K562 (cell line): ENCODE results near the gene ABCB6. TPM values are rescaled to one million over a fixed set of nuclear protein-coding genes. Genes with fewer than 3 reads are reported as not detected.

Source experiments
- ARID2 ChIP-seq: fragments of 450-650 bp; IDR thresholded peaks from 2 replicates; pipeline ENCODE4 v1.6.1; 2017; ENCODE audit warnings: antibody characterized with exemption, mild to moderate bottlenecking
- ASH1L ChIP-seq: fragments of 450-650 bp; IDR thresholded peaks from 2 replicates; pipeline ENCODE4 v1.6.1; 2018; ENCODE audit warnings: borderline replicate concordance, mild to moderate bottlenecking, low read depth; ENCODE audit not compliant: partially characterized antibody
- CBX2 ChIP-seq: fragments of 200-600 bp; sonication (generic); IDR thresholded peaks from one replicate; pipeline ENCODE4 v1.6.1; 2012; ENCODE audit warnings: mild to moderate bottlenecking, low read length, inconsistent platforms; ENCODE audit not compliant: insufficient read depth, poor library complexity, severe bottlenecking
- CCNT2 ChIP-seq: IDR thresholded peaks from 2 replicates; pipeline ENCODE4 v1.6.1; 2011; ENCODE audit warnings: borderline replicate concordance, low read depth, mild to moderate bottlenecking, moderate library complexity, mixed read lengths, low read length; ENCODE audit not compliant: insufficient read length; ENCODE audit errors: extremely low read depth
- CGGBP1 ChIP-seq: fragments of 250-450 bp; sonication (Bioruptor Pico); IDR thresholded peaks from 2 replicates; pipeline ENCODE4 v1.9.0; 2021; ENCODE audit warnings: mild to moderate bottlenecking
- DEAF1 ChIP-seq: fragments of 450-650 bp; formaldehyde crosslinking; IDR thresholded peaks from 2 replicates; pipeline ENCODE4 v1.4.0; 2020; ENCODE audit warnings: mild to moderate bottlenecking, moderate library complexity
- GABPB1 ChIP-seq: sonication (generic); formaldehyde crosslinking; IDR thresholded peaks from 2 replicates; pipeline ENCODE4 v1.8.0; 2022; ENCODE audit warnings: mild to moderate bottlenecking, missing genetic modification reagents
- HNRNPLL ChIP-seq: fragments of 200-400 bp; formaldehyde crosslinking; IDR thresholded peaks from 2 replicates; pipeline ENCODE4 v1.6.1; 2017; ENCODE audit warnings: low read length, low read depth, mild to moderate bottlenecking; ENCODE audit not compliant: poor library complexity, severe bottlenecking
- LCOR ChIP-seq: sonication (generic); formaldehyde crosslinking; IDR thresholded peaks from 2 replicates; pipeline ENCODE4 v1.8.0; 2022; ENCODE audit warnings: mild to moderate bottlenecking, missing genetic modification reagents
- MITF ChIP-seq: IDR thresholded peaks from 2 replicates; pipeline ENCODE4 v1.6.1; 2014; ENCODE audit warnings: antibody characterized with exemption
- NFRKB ChIP-seq: fragments of 450-650 bp; IDR thresholded peaks from 2 replicates; pipeline ENCODE4 v1.6.1; 2016; ENCODE audit warnings: low read depth
- NFYB ChIP-seq: IDR thresholded peaks from 2 replicates; pipeline ENCODE4 v1.6.1; 2011; ENCODE audit warnings: mild to moderate bottlenecking, moderate library complexity; ENCODE audit not compliant: insufficient read length; ENCODE audit errors: extremely low read depth
- SIN3B ChIP-seq: fragments of 450-650 bp; IDR thresholded peaks from 2 replicates; pipeline ENCODE4 v1.6.1; 2017; ENCODE audit warnings: low read depth, mild to moderate bottlenecking, moderate library complexity
- SOX6 ChIP-seq: fragments of 450-650 bp; IDR thresholded peaks from 2 replicates; pipeline ENCODE4 v1.6.1; 2014; ENCODE audit warnings: mild to moderate bottlenecking
- STAT6 ChIP-seq: sonication (generic); formaldehyde crosslinking; IDR thresholded peaks from 2 replicates; pipeline ENCODE4 v1.8.1; 2023; ENCODE audit warnings: mild to moderate bottlenecking, missing genetic modification reagents
- ZBTB1 ChIP-seq: sonication (generic); formaldehyde crosslinking; IDR thresholded peaks from 2 replicates; pipeline ENCODE4 v1.8.1; 2023; ENCODE audit warnings: missing genetic modification reagents, low read depth, mild to moderate bottlenecking, borderline replicate concordance
- ZFPM2 ChIP-seq: fragments of 250-450 bp; sonication (Bioruptor Pico); IDR thresholded peaks from 2 replicates; pipeline ENCODE4 v1.5.1; 2022; ENCODE audit warnings: mild to moderate bottlenecking
- ZNF232 ChIP-seq: sonication (generic); formaldehyde crosslinking; IDR thresholded peaks from 2 replicates; pipeline ENCODE4 v1.8.0; 2022; ENCODE audit warnings: mild to moderate bottlenecking, missing genetic modification reagents
- ZNF277 ChIP-seq: fragments of 250-450 bp; sonication (Bioruptor Pico); IDR thresholded peaks from 2 replicates; pipeline ENCODE4 v1.8.0; 2022; ENCODE audit warnings: inconsistent platforms, mild to moderate bottlenecking, moderate library complexity, borderline replicate concordance
- ZNF408 ChIP-seq: fragments of 250-450 bp; sonication (Bioruptor Pico); IDR thresholded peaks from 2 replicates; pipeline ENCODE4 v1.4.0; 2020; ENCODE audit warnings: low read depth, mild to moderate bottlenecking, moderate library complexity
- polyA plus RNA-seq, 8 experiments: library from polyadenylated mRNA; depleted of rRNA in 4 of 8; stranded (reverse) in 5 of 8; unstranded in 3 of 8; fragments of >200 nt; fragmentation: Nextera tagmentation in 2 of 8; fragmentation: Illumina TruSeq in 1 of 8; extraction: Ambion mirVana in 2 of 8; extraction: Trizol in 1 of 8; gene quantifications; 2 replicates each; pipeline versions ENCODE4 v1.2.1 to v1.2.3, GENCODE V29; 2011 to 2014; ENCODE audit warnings: inconsistent platforms in 1 of 8, missing spikeins in 1 of 8
- total RNA-seq, 7 experiments: library from RNA; depleted of rRNA in 6 of 7; stranded (reverse); fragments of >200 nt in 6 of 7; fragmentation: Illumina TruSeq in 2 of 7; extraction: Trizol in 2 of 7; gene quantifications; 2 replicates each; pipeline versions ENCODE4 v1.2.1 to v1.2.3, GENCODE V29; 2011 to 2021; ENCODE audit warnings: low replicate concordance in 1 of 7

Gene ABCB6
- total and polyA plus RNA-seq, 9 of the 15 experiments (the other 6 are each of a cell fraction or from before 2014, with no cell fraction given) = 3.7 to 29.8 (median 16.8) TPM

- peak; percentile 72 for TF ChIP-seq DEAF1 (CRISPR knock-in tag)
- TF ChIP-seq ZNF232 (CRISPR knock-in tag) = no peak
- TF ChIP-seq ARID2 = no peak
- TF ChIP-seq CGGBP1 (CRISPR knock-in tag) = no peak
- no peak for TF ChIP-seq ZNF277 (CRISPR knock-in tag)
- TF ChIP-seq LCOR (CRISPR knock-in tag) = peak; percentile 41
- no peak for TF ChIP-seq CBX2
- TF ChIP-seq MITF = no peak
- no peak for TF ChIP-seq ZNF408
- peak; percentile 43; the same call in 1 of the 2 replicates for TF ChIP-seq GABPB1 (CRISPR knock-in tag)
- 0 out of 2 replicates have a peak, but pooled peaks have one; percentile 17 for TF ChIP-seq SOX6
- TF ChIP-seq NFRKB = no peak
- peak; percentile 45 for TF ChIP-seq HNRNPLL
- TF ChIP-seq ZFPM2 = no peak
- peak; percentile 61; the same call in 1 of the 2 replicates for TF ChIP-seq ZBTB1
- no peak for TF ChIP-seq NFYB
- no peak for TF ChIP-seq STAT6 (CRISPR knock-in tag)
- no peak for TF ChIP-seq CCNT2
- TF ChIP-seq SIN3B = peak; percentile 59; the same call in 1 of the 2 replicates
- no peak for TF ChIP-seq ASH1L
Measured at GRCh38 chr2:219160186-219161017, 58.4 kb downstream of the ABCB6 start, which contains the start of gene NHEJ1 (continued).
